Measurements from ENCODE around the gene BCHE. TPM values are rescaled to one million over a fixed set of nuclear protein-coding genes. Genes with fewer than 3 reads are reported as not detected.

BCHE gene
- total and polyA plus RNA-seq, 2 of the 13 experiments (the other 11 are each of a cell fraction or from before 2014, with no cell fraction given): not detected

DNA sequence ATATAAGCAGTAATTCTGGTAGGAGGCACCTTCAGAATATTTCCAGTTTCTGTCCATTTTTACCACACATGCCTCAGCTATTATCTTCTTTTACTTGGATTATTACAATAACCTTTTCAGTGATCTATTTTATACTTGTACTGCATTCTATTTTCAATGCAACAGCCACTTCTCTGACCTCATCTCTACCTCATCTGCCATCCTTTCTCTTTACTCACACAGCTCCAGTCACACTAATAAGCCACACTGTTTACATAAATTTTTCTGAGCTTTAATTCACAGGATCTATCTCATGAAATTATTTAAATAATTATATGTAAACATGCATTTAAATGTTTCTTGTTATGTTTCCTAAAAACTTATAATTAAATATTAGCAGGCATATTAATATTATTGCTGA is 47.3 kb upstream of the BCHE start:
- no peak for ATAC-seq
- Histone ChIP-seq H3K4me3 (replicated peaks in 1 of 3; ENCODE audit: insufficient read depth in 1 of 3, low read depth in 2 of 3, low read length in 3 of 3) (no peak overlapping the region), H2AFZ (ENCODE audit: low read length) (no peak overlapping the region)

More for the DNA sequence above, 47.3 kb upstream of the BCHE start:
- CTCF ChIA-PET (ENCODE audit: low intra/inter-chr PET ratio, low total read pairs): no interaction called here
- intact Hi-C loops (cut with micrococcal nuclease; ENCODE audit: unreplicated experiment): no loop called here
- no peak overlapping the region for H3K27ac ChIP-seq (ENCODE audit: extremely low read length, insufficient read depth, low read length)
- H3K36me3 ChIP-seq (replicated peaks in 1 of 2; ENCODE audit: control insufficient read depth in 1 of 2, insufficient read depth in 2 of 2, low read length in 2 of 2): no peaks in the 10 kb centered on the region
- POLR2A ChIA-PET: interaction anchor here (1.7 kb wide), 1 partner anchor 10 kb away, joined by 6 read pairs; no protein-coding TSS in a partner anchor
- in situ Hi-C loops (cut with HindIII; ENCODE audit: extremely low pct_ligation_motif_present, low pct_unique_long_range_greater_than_20kb): no loop called here
- FAIRE-seq: no peak
- no peaks in the 10 kb centered on the region for H4K20me1 ChIP-seq (ENCODE audit: insufficient read depth, low read length)
- DNase-seq (ENCODE audit: low spot score): no peak
- no TSS peak for BruUV-seq (replicated peaks)
- no peak overlapping the region for H3K9ac ChIP-seq (ENCODE audit: insufficient read depth, low read depth, low read length)
- no peaks in the 10 kb centered on the region for H3K27me3 ChIP-seq (ENCODE audit: control insufficient read depth in 1 of 2, insufficient read depth in 2 of 2, low read length in 2 of 2)
- no peak overlapping the region for H3K4me2 ChIP-seq (ENCODE audit: low read depth, low read length)
- TF ChIP-seq ARID4A (CRISPR knock-in tag; IDR thresholded peaks at IDR 0.05; ENCODE audit: borderline replicate concordance) (no peak), ERF (CRISPR knock-in tag; IDR thresholded peaks at IDR 0.05) (no peak), RAD51 (IDR thresholded peaks at IDR 0.05; ENCODE audit: borderline replicate concordance) (no peak), ZNF564 (CRISPR knock-in tag; IDR thresholded peaks at IDR 0.05) (no peak), RCOR2 (CRISPR knock-in tag; IDR thresholded peaks at IDR 0.05) (no peak)
- TF ChIP-seq, protein P1, sequence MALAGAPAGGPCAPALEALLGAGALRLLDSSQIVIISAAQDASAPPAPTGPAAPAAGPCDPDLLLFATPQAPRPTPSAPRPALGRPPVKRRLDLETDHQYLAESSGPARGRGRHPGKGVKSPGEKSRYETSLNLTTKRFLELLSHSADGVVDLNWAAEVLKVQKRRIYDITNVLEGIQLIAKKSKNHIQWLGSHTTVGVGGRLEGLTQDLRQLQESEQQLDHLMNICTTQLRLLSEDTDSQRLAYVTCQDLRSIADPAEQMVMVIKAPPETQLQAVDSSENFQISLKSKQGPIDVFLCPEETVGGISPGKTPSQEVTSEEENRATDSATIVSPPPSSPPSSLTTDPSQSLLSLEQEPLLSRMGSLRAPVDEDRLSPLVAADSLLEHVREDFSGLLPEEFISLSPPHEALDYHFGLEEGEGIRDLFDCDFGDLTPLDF (CRISPR knock-in tag; IDR thresholded peaks at IDR 0.05): no peak
- TF ChIP-seq, protein P2, sequence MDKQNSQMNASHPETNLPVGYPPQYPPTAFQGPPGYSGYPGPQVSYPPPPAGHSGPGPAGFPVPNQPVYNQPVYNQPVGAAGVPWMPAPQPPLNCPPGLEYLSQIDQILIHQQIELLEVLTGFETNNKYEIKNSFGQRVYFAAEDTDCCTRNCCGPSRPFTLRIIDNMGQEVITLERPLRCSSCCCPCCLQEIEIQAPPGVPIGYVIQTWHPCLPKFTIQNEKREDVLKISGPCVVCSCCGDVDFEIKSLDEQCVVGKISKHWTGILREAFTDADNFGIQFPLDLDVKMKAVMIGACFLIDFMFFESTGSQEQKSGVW (CRISPR knock-in tag; IDR thresholded peaks at IDR 0.05; ENCODE audit: borderline replicate concordance): no peak
- TF ChIP-seq, protein P3, sequence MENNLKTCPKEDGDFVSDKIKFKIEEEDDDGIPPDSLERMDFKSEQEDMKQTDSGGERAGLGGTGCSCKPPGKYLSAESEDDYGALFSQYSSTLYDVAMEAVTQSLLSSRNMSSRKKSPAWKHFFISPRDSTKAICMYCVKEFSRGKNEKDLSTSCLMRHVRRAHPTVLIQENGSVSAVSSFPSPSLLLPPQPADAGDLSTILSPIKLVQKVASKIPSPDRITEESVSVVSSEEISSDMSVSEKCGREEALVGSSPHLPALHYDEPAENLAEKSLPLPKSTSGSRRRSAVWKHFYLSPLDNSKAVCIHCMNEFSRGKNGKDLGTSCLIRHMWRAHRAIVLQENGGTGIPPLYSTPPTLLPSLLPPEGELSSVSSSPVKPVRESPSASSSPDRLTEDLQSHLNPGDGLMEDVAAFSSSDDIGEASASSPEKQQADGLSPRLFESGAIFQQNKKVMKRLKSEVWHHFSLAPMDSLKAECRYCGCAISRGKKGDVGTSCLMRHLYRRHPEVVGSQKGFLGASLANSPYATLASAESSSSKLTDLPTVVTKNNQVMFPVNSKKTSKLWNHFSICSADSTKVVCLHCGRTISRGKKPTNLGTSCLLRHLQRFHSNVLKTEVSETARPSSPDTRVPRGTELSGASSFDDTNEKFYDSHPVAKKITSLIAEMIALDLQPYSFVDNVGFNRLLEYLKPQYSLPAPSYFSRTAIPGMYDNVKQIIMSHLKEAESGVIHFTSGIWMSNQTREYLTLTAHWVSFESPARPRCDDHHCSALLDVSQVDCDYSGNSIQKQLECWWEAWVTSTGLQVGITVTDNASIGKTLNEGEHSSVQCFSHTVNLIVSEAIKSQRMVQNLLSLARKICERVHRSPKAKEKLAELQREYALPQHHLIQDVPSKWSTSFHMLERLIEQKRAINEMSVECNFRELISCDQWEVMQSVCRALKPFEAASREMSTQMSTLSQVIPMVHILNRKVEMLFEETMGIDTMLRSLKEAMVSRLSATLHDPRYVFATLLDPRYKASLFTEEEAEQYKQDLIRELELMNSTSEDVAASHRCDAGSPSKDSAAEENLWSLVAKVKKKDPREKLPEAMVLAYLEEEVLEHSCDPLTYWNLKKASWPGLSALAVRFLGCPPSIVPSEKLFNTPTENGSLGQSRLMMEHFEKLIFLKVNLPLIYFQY (CRISPR knock-in tag; IDR thresholded peaks at IDR 0.05; ENCODE audit: borderline replicate concordance): no peak
- TF ChIP-seq, protein P4, sequence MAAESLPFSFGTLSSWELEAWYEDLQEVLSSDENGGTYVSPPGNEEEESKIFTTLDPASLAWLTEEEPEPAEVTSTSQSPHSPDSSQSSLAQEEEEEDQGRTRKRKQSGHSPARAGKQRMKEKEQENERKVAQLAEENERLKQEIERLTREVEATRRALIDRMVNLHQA (CRISPR knock-in tag; IDR thresholded peaks at IDR 0.05): no peak
- H3K79me2 ChIP-seq (ENCODE audit: insufficient read depth, low read length): peaks cover 3% of the 10 kb centered on the region
- no peaks in the 10 kb centered on the region for H3K4me1 ChIP-seq (ENCODE audit: insufficient read depth, low read length)
- H3K9me3 ChIP-seq (ENCODE audit: low read length): no peaks in the 10 kb centered on the region
